Stimulated activated naive CD8-positive, alpha-beta T cell treated with anti-CD3 and anti-CD28 coated beads, Interleukin-15, amount 100 ng/mL, for 72 hours (primary cell): Measurements from ENCODE around the gene TIGD4.

Experiments used
- ATAC-seq: fragments of 150-1000 bp; cut with Tn5 transposase; 2 replicates; pipeline ENCODE4 v1.10.0; 2021; ENCODE audit warnings: mild to moderate bottlenecking, moderate library complexity
- DNase-seq, 2 donors: peaks; one replicate each; pipeline ENCODE4 v3.0.0; 2021 to 2022
- H3K27ac Mint-ChIP-seq, 2 donors: one replicate each; pipeline ENCODE4 v1.8.0; 2022; ENCODE audit warnings: mild to moderate bottlenecking in 2 of 2, mixed read lengths in 2 of 2, moderate library complexity in 2 of 2
- H3K27me3 Mint-ChIP-seq: one replicate; pipeline ENCODE4 v1.8.0; 2022; ENCODE audit warnings: mixed read lengths
- H3K4me1 Mint-ChIP-seq: one replicate; pipeline ENCODE4 v1.8.0; 2022; ENCODE audit warnings: mild to moderate bottlenecking, mixed read lengths
- H3K4me3 Mint-ChIP-seq, 2 donors: one replicate each; pipeline ENCODE4 v1.8.0; 2022; ENCODE audit warnings: mild to moderate bottlenecking in 2 of 2, mixed read lengths in 2 of 2, moderate library complexity in 1 of 2
- H3K9me3 Mint-ChIP-seq, 2 donors: one replicate each; pipeline ENCODE4 v1.8.0; 2022; ENCODE audit warnings: mixed read lengths in 2 of 2

The TIGD4 gene

GRCh38 chr4:152779513-152780266 is at the start of gene TIGD4, which contains the start of gene ARFIP1:
Gene TIGD4, minus strand, starts transcription at chr4:152779730. Its CDS starts 8,726 bp downstream, at chr4:152771004.
Gene ARFIP1, plus strand, starts transcription at chr4:152779954. Its CDS starts 49,680 bp downstream, at chr4:152829634.
- DNase-seq, result peak; percentile 92 to 96
- Mint-ChIP-seq H3K4me1 (peaks cover 44% of the 10 kb centered on the region), H3K27me3 (peaks cover 12% of the 10 kb centered on the region), H3K27ac (peak within 1 kb of the TSS; percentile 98 to 99), H3K4me3 (peak within 1 kb of the TSS; percentile 98 to 99), H3K9me3 (no peaks in the 10 kb centered on the region)
- ATAC-seq, result peak; percentile 94

DNA sequence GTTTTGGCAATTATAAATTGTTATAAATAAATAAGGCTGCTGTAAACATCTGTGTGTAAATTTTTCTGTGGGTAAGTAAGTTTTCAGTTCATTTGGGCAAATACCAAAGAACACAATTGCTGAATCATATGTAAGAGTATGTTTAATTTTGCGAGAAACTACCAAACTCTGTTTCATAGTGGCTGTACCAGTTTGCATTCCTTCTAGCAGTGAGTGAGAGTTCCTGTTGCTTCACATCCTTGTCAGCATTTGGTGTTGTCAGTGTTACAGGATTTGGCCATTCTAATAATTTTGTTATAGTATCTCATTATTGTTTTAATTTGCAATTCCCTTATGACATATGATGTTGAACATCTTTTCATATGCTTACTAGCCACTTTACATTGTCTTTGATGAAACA is 48.6 kb upstream of the TIGD4 start:
- DNase-seq, result no peak
- Mint-ChIP-seq H3K9me3 (peaks cover 14 to 25% of the 10 kb centered on the region in 2 donors), H3K4me3 (no peak overlapping the region), H3K27me3 (no peaks in the 10 kb centered on the region), H3K27ac (no peak overlapping the region), H3K4me1 (no peaks in the 10 kb centered on the region)
- ATAC-seq, result no peak

- ATAC-seq (no peak), DNase-seq (no peak)
- H3K9me3 Mint-ChIP-seq, result peaks cover 6 to 33% of the 10 kb centered on the region in 2 donors
- no peak overlapping the region for H3K27ac Mint-ChIP-seq
- H3K27me3 Mint-ChIP-seq, result no peaks in the 10 kb centered on the region
- H3K4me3 Mint-ChIP-seq, result no peak overlapping the region
- H3K4me1 Mint-ChIP-seq, result no peaks in the 10 kb centered on the region
Observed at GRCh38 chr4:152825336-152825735, 45.8 kb upstream of the TIGD4 start.

- H3K4me3 Mint-ChIP-seq, result no peak overlapping the region
- H3K27ac Mint-ChIP-seq, result no peak overlapping the region
- no peaks in the 10 kb centered on the region for H3K27me3 Mint-ChIP-seq
- H3K9me3 Mint-ChIP-seq, result peaks cover 6 to 39% of the 10 kb centered on the region in 2 donors
- DNase-seq (no peak), ATAC-seq (no peak)
- no peaks in the 10 kb centered on the region for H3K4me1 Mint-ChIP-seq
Observed at GRCh38 chr4:152824561-152824960, 45.0 kb upstream of the TIGD4 start.

- no peak overlapping the region for H3K27ac Mint-ChIP-seq
- H3K9me3 Mint-ChIP-seq, result peaks cover 7 to 39% of the 10 kb centered on the region in 2 donors
- DNase-seq (no peak), ATAC-seq (no peak)
- no peak overlapping the region for H3K4me3 Mint-ChIP-seq
- peaks cover 2% of the 10 kb centered on the region for H3K4me1 Mint-ChIP-seq
- no peaks in the 10 kb centered on the region for H3K27me3 Mint-ChIP-seq
Observed at GRCh38 chr4:152822323-152822722, 42.8 kb upstream of the TIGD4 start.

DNA sequence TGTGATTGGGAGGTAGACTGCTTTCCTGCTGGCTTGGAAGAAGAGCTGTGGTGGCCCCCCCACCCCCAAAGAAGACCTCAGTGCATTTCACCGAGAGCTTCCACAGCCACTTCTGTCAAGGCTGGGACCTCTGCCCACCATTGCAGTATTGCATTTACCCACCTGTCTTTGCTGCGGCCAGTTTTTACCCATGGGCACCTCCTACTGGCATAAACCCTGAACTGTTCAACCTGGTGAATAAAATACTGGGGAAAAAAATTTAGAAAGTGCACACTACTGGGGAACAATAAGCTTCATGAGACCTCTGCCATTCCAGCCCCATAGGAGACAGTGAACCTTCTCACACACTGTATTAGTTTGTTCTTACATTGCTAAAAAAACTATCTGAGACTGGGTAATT is 40.5 kb upstream of the TIGD4 start:
- Mint-ChIP-seq H3K9me3 (peaks cover 25 to 39% of the 10 kb centered on the region in 2 donors), H3K27me3 (no peaks in the 10 kb centered on the region), H3K27ac (no peak overlapping the region), H3K4me1 (peaks cover 9% of the 10 kb centered on the region), H3K4me3 (no peak overlapping the region)
- ATAC-seq (no peak), DNase-seq (no peak)

GRCh38 chr4:152819026-152819645 is 39.6 kb upstream of the TIGD4 start:
- no peak for DNase-seq
- H3K27me3 Mint-ChIP-seq, result no peaks in the 10 kb centered on the region
- H3K27ac Mint-ChIP-seq, result no peak overlapping the region
- ATAC-seq, result no peak
- peaks cover 22 to 38% of the 10 kb centered on the region in 2 donors for H3K9me3 Mint-ChIP-seq
- H3K4me1 Mint-ChIP-seq, result peaks cover 9% of the 10 kb centered on the region
- H3K4me3 Mint-ChIP-seq, result no peak overlapping the region

GRCh38 chr4:152817331-152817730 is 37.8 kb upstream of the TIGD4 start:
- DNase-seq (no peak), ATAC-seq (no peak)
- Mint-ChIP-seq H3K9me3 (peaks cover 36 to 50% of the 10 kb centered on the region in 2 donors), H3K4me1 (peaks cover 9% of the 10 kb centered on the region), H3K27me3 (no peaks in the 10 kb centered on the region), H3K4me3 (no peak overlapping the region), H3K27ac (no peak overlapping the region)

DNA sequence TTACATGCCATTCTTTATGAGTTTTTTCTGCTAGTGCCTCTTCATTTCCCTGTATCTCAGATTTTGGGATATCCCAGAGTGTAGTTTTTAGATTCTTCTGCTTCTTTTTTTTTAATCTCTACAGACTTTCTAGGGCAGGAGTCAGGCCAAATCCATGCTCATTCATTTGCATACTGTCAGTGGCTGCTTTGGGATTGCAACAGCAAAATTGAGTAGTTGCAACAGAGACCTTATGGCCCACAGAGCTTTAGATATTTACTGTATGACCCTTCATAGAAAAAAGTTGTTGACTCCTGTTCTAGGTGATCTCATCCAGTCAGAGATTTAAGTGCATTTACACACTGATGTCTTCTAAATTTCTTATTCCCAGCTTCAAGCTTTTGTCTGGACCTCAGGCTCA is 35.5 kb upstream of the TIGD4 start:
- H3K4me3 Mint-ChIP-seq, result no peak overlapping the region
- H3K9me3 Mint-ChIP-seq, result peaks cover 41 to 55% of the 10 kb centered on the region in 2 donors
- peaks cover 9% of the 10 kb centered on the region for H3K4me1 Mint-ChIP-seq
- H3K27me3 Mint-ChIP-seq, result no peaks in the 10 kb centered on the region
- H3K27ac Mint-ChIP-seq, result no peak overlapping the region
- DNase-seq (no peak), ATAC-seq (no peak)

DNA sequence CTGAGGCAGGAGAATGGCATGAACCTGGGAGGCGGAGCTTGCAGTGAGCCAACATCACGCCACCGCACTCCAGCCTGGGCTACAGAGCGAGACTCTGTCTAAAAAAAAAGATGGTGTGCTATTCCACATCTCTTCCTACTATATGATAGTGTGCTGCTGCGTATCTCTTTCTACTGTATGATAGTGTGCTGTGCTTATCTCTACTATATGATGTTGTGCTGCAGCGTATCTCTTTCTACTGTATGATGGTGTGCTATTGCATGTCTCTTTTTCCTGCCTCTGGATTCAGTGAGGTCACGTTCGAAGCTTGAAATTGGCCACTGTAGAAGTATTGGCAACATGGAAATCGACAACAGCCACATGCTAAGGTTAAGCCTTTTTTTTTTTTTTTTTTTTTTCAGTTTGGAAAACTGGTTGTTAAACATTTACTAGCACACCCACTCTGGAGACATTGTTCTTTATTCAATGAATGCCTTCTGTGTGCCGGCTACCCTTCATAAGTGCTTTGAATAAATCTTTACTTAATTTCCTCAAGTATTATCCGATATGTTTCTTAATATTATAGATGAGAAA is 31.3 kb upstream of the TIGD4 start:
- DNase-seq (no peak), ATAC-seq (no peak)
- Mint-ChIP-seq H3K9me3 (peaks cover 27 to 41% of the 10 kb centered on the region in 2 donors), H3K27ac (no peak overlapping the region), H3K4me3 (no peak overlapping the region), H3K27me3 (no peaks in the 10 kb centered on the region), H3K4me1 (peaks cover 22% of the 10 kb centered on the region)

- no peak overlapping the region for H3K27ac Mint-ChIP-seq
- no peak for ATAC-seq
- peaks cover 27% of the 10 kb centered on the region for H3K4me1 Mint-ChIP-seq
- no peak overlapping the region for H3K4me3 Mint-ChIP-seq
- H3K27me3 Mint-ChIP-seq, result no peaks in the 10 kb centered on the region
- H3K9me3 Mint-ChIP-seq, result peaks cover 14 to 23% of the 10 kb centered on the region in 2 donors
- no peak for DNase-seq
Observed at GRCh38 chr4:152808670-152809069, 29.1 kb upstream of the TIGD4 start.

GRCh38 chr4:152807294-152807829 is 27.8 kb upstream of the TIGD4 start:
- H3K4me3 Mint-ChIP-seq, result peak overlapping the region; percentile 47 to 68

GRCh38 chr4:152806501-152807125 is 27.1 kb upstream of the TIGD4 start:
- Mint-ChIP-seq H3K9me3 (peaks cover 0 to 9% of the 10 kb centered on the region in 2 donors), H3K4me3 (no peak overlapping the region), H3K27me3 (no peaks in the 10 kb centered on the region), H3K4me1 (peaks cover 27% of the 10 kb centered on the region), H3K27ac (no peak overlapping the region)
- peak; percentile 41 for ATAC-seq
- DNase-seq, result no peak

More at GRCh38 chr4:152807294-152807829, 27.8 kb upstream of the TIGD4 start:
- Mint-ChIP-seq H3K27me3 (no peaks in the 10 kb centered on the region), H3K27ac (peak overlapping the region in 1 of 2 donors; percentile 72), H3K4me1 (peaks cover 27% of the 10 kb centered on the region), H3K9me3 (peaks cover 5 to 16% of the 10 kb centered on the region in 2 donors)
- ATAC-seq (peak; percentile 96), DNase-seq (no peak)

DNA sequence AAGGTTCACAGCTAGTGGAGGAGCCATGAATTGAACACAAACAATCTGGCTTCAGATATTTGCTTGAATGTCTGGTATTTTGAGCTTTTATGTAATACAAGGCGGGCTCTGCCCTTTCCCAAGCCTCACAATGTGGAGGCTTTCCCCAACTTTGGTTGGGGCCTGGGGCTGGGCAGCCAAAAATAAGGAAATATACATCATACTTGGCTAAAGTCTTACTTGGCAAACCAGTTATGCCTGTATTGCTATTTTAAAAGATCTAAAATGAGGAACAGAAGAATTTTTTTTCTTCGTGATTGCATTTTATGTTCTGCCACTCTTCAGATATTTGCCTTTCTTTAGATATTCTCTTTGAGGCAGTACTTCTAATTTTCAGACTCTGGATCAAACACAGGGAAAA is 26.3 kb upstream of the TIGD4 start:
- Mint-ChIP-seq H3K27ac (no peak overlapping the region), H3K4me1 (peaks cover 27% of the 10 kb centered on the region), H3K27me3 (no peaks in the 10 kb centered on the region), H3K4me3 (no peak overlapping the region), H3K9me3 (peaks cover 0 to under 1% of the 10 kb centered on the region in 2 donors)
- ATAC-seq, result no peak
- no peak for DNase-seq

DNA sequence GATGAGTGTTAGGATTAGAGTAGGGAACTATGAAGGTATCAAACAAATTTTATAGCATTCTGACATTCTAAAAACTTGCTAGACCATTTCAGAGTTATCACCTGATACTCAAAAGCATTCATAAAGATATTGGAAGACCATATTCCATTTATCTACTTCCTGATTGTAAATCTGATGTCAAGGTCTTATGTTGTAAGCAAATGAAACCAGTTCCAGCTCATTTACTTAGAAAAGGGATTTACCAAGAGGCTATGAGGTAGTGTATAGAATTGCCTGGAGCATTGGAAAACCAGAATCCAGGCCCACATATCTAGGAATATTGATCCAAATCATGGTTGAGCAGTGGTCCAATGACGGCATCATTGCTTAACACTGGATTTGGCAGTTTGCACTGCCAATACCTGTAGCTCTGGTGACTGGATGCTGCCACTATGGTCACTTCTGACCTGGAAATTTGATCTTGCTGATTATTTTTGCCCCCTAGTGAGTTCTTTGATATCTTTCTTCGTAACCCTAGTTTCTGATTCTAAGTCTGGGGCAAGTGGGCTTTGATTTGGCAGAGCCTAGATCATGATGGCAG is 25.6 kb upstream of the TIGD4 start:
- H3K4me3 Mint-ChIP-seq, result no peak overlapping the region
- H3K27ac Mint-ChIP-seq, result no peak overlapping the region
- ATAC-seq (no peak), DNase-seq (no peak)
- H3K9me3 Mint-ChIP-seq, result no peaks in the 10 kb centered on the region
- H3K4me1 Mint-ChIP-seq, result peaks cover 27% of the 10 kb centered on the region
- no peaks in the 10 kb centered on the region for H3K27me3 Mint-ChIP-seq
